ENCODE measurements around the gene MAMDC2. TPM values are rescaled to one million over a fixed set of nuclear protein-coding genes. Genes with fewer than 3 reads are reported as not detected.

MAMDC2 gene
- 0.48 TPM for total RNA-seq

GRCh38 chr9:70043689-70044489, at the start of gene MAMDC2:
MAMDC2 (plus strand) TSS chr9:70043848; CDS start chr9:70044198, 350 bp downstream.
- ATAC-seq (peak; percentile 83), DNase-seq (ENCODE audit: low spot score) (no peak)

GRCh38 chr9:69995846-69996245, 47.8 kb upstream of the MAMDC2 start:
- ATAC-seq, result no peak
- DNase-seq (ENCODE audit: low spot score), result no peak

GRCh38 chr9:69996967-69997366, 46.7 kb upstream of the MAMDC2 start:
- no peak for DNase-seq (ENCODE audit: low spot score)
- no peak for ATAC-seq

GRCh38 chr9:69997524-69997923, 46.1 kb upstream of the MAMDC2 start:
- DNase-seq (ENCODE audit: low spot score), result no peak
- ATAC-seq, result no peak

GRCh38 chr9:69999315-69999714, 44.3 kb upstream of the MAMDC2 start:
- no peak for ATAC-seq
- DNase-seq (ENCODE audit: low spot score), result no peak

- DNase-seq (ENCODE audit: low spot score) (no peak), ATAC-seq (no peak)
Measured at GRCh38 chr9:70000469-70000868, 43.2 kb upstream of the MAMDC2 start.

GRCh38 chr9:70003901-70004714, 39.5 kb upstream of the MAMDC2 start:
- ATAC-seq (no peak), DNase-seq (ENCODE audit: low spot score) (no peak)

GRCh38 chr9:70006306-70006705, 37.3 kb upstream of the MAMDC2 start:
- no peak for ATAC-seq
- no peak for DNase-seq (ENCODE audit: low spot score)

GRCh38 chr9:70007831-70008230, 35.8 kb upstream of the MAMDC2 start:
- DNase-seq (ENCODE audit: low spot score) (no peak), ATAC-seq (no peak)

- no peak for DNase-seq (ENCODE audit: low spot score)
- no peak for ATAC-seq
Measured at GRCh38 chr9:70010015-70010414, 33.6 kb upstream of the MAMDC2 start.

GRCh38 chr9:70011366-70011765, 32.3 kb upstream of the MAMDC2 start:
- no peak for ATAC-seq

GRCh38 chr9:70012569-70012968, 31.1 kb upstream of the MAMDC2 start:
- no peak for ATAC-seq
- no peak for DNase-seq (ENCODE audit: low spot score)

More at GRCh38 chr9:70011366-70011765, 32.3 kb upstream of the MAMDC2 start:
- no peak for DNase-seq (ENCODE audit: low spot score)

- ATAC-seq (no peak), DNase-seq (ENCODE audit: low spot score) (no peak)
Measured at GRCh38 chr9:70013598-70014196, 30.0 kb upstream of the MAMDC2 start.

GRCh38 chr9:70015099-70015498, 28.5 kb upstream of the MAMDC2 start:
- no peak for DNase-seq (ENCODE audit: low spot score)
- ATAC-seq, result no peak

GRCh38 chr9:70020217-70020616, 23.4 kb upstream of the MAMDC2 start:
- ATAC-seq, result no peak
- DNase-seq (ENCODE audit: low spot score), result no peak

- DNase-seq (ENCODE audit: low spot score), result no peak
- no peak for ATAC-seq
Measured at GRCh38 chr9:70020991-70021571, 22.6 kb upstream of the MAMDC2 start.

- no peak for ATAC-seq
- DNase-seq (ENCODE audit: low spot score), result no peak
Measured at GRCh38 chr9:70028287-70028686, 15.4 kb upstream of the MAMDC2 start.

- ATAC-seq, result no peak
- no peak for DNase-seq (ENCODE audit: low spot score)
Measured at GRCh38 chr9:70030156-70030555, 13.5 kb upstream of the MAMDC2 start.

GRCh38 chr9:70031141-70031545, 12.5 kb upstream of the MAMDC2 start:
- DNase-seq (ENCODE audit: low spot score) (no peak), ATAC-seq (no peak)

- DNase-seq (ENCODE audit: low spot score) (no peak), ATAC-seq (no peak)
Measured at GRCh38 chr9:70034271-70034711, 9.4 kb upstream of the MAMDC2 start.

- no peak for ATAC-seq
- DNase-seq (ENCODE audit: low spot score), result no peak
Measured at GRCh38 chr9:70035691-70036090, 8.0 kb upstream of the MAMDC2 start.

Measured in left lobe of liver (tissue), 2 donors.